K562 (cell line): ENCODE results near the gene GYS1. TPM values are rescaled to one million over a fixed set of nuclear protein-coding genes. Genes with fewer than 3 reads are reported as not detected.

ENCODE experiments used
- ARHGAP35 ChIP-seq: fragments of 450-650 bp; IDR thresholded peaks from 2 replicates; pipeline ENCODE4 v1.6.1; 2018; ENCODE audit not compliant: partially characterized antibody
- BCOR ChIP-seq: fragments of 450-650 bp; IDR thresholded peaks from 2 replicates; pipeline ENCODE4 v1.6.1; 2016
- BDP1 ChIP-seq: IDR thresholded peaks from 3 replicates; pipeline ENCODE4 v1.6.1; 2011; ENCODE audit not compliant: insufficient read length, insufficient read depth
- FOSL1 ChIP-seq: fragments of 200-800 bp; sonication (Bioruptor generic); conservative IDR thresholded peaks from 2 replicates; pipeline ENCODE4 v1.6.1; 2016; ENCODE audit warnings: missing genetic modification characterization, missing compliant biosample characterization
- HDAC3 ChIP-seq: fragments of 450-650 bp; IDR thresholded peaks from 2 replicates; pipeline ENCODE4 v1.6.1; 2018; ENCODE audit warnings: borderline replicate concordance, mild to moderate bottlenecking, moderate library complexity; ENCODE audit not compliant: partially characterized antibody
- HDAC8 ChIP-seq: fragments of 450-650 bp; IDR thresholded peaks from 2 replicates; pipeline ENCODE4 v1.6.1; 2016; ENCODE audit warnings: mild to moderate bottlenecking, missing genetic modification characterization, moderate library complexity, missing compliant biosample characterization
- MTA3 ChIP-seq: fragments of 450-650 bp; formaldehyde crosslinking; IDR thresholded peaks from 2 replicates; pipeline ENCODE4 v1.6.1; 2017; ENCODE audit warnings: mild to moderate bottlenecking, borderline replicate concordance
- NUFIP1 ChIP-seq: fragments of 450-650 bp; IDR thresholded peaks from 2 replicates; pipeline ENCODE4 v1.6.1; 2018; ENCODE audit not compliant: partially characterized antibody
- POLR2H ChIP-seq: IDR thresholded peaks from 2 replicates; pipeline ENCODE4 v1.6.1; 2016; ENCODE audit warnings: missing genetic modification characterization, low read depth, mild to moderate bottlenecking, control low read depth, missing compliant biosample characterization, moderate library complexity
- STAT5B ChIP-seq: fragments of 250-450 bp; sonication (Bioruptor Pico); IDR thresholded peaks from 2 replicates; pipeline ENCODE4 v1.8.0; 2021; ENCODE audit warnings: mild to moderate bottlenecking, inconsistent platforms
- ZKSCAN8 ChIP-seq: fragments of 200-800 bp; sonication (Bioruptor generic); IDR thresholded peaks from 2 replicates; pipeline ENCODE4 v1.6.1; 2016; ENCODE audit warnings: missing genetic modification characterization, missing compliant biosample characterization
- ZNF324 ChIP-seq: fragments of 250-450 bp; sonication (Bioruptor Pico); IDR thresholded peaks from 2 replicates; pipeline ENCODE4 v1.4.0; 2020; ENCODE audit warnings: mild to moderate bottlenecking
- ZNF445 ChIP-seq: fragments of 250-450 bp; sonication (Bioruptor Pico); IDR thresholded peaks from 2 replicates; pipeline ENCODE4 v1.4.0; 2020; ENCODE audit warnings: low read depth, mild to moderate bottlenecking, moderate library complexity
- polyA plus RNA-seq, 8 experiments: library from polyadenylated mRNA; depleted of rRNA in 4 of 8; stranded (reverse) in 5 of 8; unstranded in 3 of 8; fragments of >200 nt; fragmentation: Nextera tagmentation in 2 of 8; fragmentation: Illumina TruSeq in 1 of 8; extraction: Ambion mirVana in 2 of 8; extraction: Trizol in 1 of 8; gene quantifications; 2 replicates each; pipeline versions ENCODE4 v1.2.1 to v1.2.3, GENCODE V29; 2011 to 2014; ENCODE audit warnings: inconsistent platforms in 1 of 8, missing spikeins in 1 of 8
- total RNA-seq, 7 experiments: library from RNA; depleted of rRNA in 6 of 7; stranded (reverse); fragments of >200 nt in 6 of 7; fragmentation: Illumina TruSeq in 2 of 7; extraction: Trizol in 2 of 7; gene quantifications; 2 replicates each; pipeline versions ENCODE4 v1.2.1 to v1.2.3, GENCODE V29; 2011 to 2021; ENCODE audit warnings: low replicate concordance in 1 of 7
- TF ChIP-seq, protein P1 (sequence below): sonication (generic); formaldehyde crosslinking; IDR thresholded peaks from 2 replicates; pipeline ENCODE4 v1.8.0; 2023; ENCODE audit warnings: missing genetic modification reagents, mild to moderate bottlenecking, borderline replicate concordance
- TF ChIP-seq, protein P2 (sequence below): sonication (generic); formaldehyde crosslinking; IDR thresholded peaks from 2 replicates; pipeline ENCODE4 v1.8.0; 2022; ENCODE audit warnings: missing genetic modification reagents, mild to moderate bottlenecking, borderline replicate concordance
- TF ChIP-seq, protein P3 (sequence below), 2 experiments: fragments of 450-650 bp in 1 of 2; IDR thresholded peaks; 2 replicates each; pipeline ENCODE4 v1.6.1; 2011 to 2017; ENCODE audit warnings: low read depth in 2 of 2, antibody characterized with exemption in 1 of 2, borderline replicate concordance in 1 of 2, low read length in 1 of 2, mild to moderate bottlenecking in 1 of 2, mixed read lengths in 1 of 2; ENCODE audit not compliant: control insufficient read depth in 1 of 2

Gene GYS1
- total and polyA plus RNA-seq, 9 of the 15 experiments (the other 6 are each of a cell fraction or from before 2014, with no cell fraction given), result 1.9 to 31.1 (median 15.2) TPM

DNA sequence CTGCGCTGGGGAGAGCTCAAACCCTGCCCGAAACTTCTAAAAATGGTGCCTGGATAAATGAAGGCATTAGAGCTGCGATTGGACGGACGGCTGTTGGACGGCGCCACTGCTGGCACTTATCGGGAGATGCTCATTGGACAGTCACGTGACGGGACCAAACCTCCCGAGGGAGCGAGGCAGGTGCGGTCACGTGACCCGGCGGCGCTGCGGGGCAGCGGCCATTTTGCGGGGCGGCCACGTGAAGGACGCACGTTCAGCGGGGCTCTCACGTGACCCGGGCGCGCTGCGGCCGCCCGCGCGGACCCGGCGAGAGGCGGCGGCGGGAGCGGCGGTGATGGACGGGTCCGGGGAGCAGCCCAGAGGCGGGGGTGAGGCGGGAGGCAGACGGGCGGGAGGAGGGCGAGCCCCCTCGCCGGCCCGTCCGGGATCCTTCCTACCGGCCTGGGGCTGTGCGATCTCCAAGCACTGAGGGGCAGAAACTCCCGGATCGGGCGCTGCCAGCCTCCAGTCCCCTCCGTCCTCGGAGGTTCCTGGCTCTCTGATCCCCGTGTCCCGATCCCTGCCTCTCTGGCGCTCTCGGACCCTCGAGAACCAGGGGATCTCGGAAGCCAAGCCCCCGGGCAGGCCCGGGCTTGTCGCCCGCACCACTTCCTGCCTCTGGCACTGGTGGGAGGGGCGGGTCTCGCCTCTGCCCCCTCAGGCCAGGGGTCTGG lies 38.4 kb downstream of the GYS1 start, which contains the start of gene BAX (continued):
- TF ChIP-seq, protein P1, sequence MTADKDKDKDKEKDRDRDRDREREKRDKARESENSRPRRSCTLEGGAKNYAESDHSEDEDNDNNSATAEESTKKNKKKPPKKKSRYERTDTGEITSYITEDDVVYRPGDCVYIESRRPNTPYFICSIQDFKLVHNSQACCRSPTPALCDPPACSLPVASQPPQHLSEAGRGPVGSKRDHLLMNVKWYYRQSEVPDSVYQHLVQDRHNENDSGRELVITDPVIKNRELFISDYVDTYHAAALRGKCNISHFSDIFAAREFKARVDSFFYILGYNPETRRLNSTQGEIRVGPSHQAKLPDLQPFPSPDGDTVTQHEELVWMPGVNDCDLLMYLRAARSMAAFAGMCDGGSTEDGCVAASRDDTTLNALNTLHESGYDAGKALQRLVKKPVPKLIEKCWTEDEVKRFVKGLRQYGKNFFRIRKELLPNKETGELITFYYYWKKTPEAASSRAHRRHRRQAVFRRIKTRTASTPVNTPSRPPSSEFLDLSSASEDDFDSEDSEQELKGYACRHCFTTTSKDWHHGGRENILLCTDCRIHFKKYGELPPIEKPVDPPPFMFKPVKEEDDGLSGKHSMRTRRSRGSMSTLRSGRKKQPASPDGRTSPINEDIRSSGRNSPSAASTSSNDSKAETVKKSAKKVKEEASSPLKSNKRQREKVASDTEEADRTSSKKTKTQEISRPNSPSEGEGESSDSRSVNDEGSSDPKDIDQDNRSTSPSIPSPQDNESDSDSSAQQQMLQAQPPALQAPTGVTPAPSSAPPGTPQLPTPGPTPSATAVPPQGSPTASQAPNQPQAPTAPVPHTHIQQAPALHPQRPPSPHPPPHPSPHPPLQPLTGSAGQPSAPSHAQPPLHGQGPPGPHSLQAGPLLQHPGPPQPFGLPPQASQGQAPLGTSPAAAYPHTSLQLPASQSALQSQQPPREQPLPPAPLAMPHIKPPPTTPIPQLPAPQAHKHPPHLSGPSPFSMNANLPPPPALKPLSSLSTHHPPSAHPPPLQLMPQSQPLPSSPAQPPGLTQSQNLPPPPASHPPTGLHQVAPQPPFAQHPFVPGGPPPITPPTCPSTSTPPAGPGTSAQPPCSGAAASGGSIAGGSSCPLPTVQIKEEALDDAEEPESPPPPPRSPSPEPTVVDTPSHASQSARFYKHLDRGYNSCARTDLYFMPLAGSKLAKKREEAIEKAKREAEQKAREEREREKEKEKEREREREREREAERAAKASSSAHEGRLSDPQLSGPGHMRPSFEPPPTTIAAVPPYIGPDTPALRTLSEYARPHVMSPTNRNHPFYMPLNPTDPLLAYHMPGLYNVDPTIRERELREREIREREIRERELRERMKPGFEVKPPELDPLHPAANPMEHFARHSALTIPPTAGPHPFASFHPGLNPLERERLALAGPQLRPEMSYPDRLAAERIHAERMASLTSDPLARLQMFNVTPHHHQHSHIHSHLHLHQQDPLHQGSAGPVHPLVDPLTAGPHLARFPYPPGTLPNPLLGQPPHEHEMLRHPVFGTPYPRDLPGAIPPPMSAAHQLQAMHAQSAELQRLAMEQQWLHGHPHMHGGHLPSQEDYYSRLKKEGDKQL (CRISPR knock-in tag), result no peak
- TF ChIP-seq ZNF324 (CRISPR knock-in tag) (no peak), BDP1 (no peak), HDAC8 (tag) (peak; percentile 51; the same call in 1 of the 2 replicates), POLR2H (no peak; the same call in 1 of the 2 replicates), FOSL1 (tag) (peak; percentile 54), MTA3 (peak; percentile 65; the same call in 1 of the 2 replicates), BCOR (no peak), ZNF445 (no peak), NUFIP1 (no peak), ZKSCAN8 (CRISPR knock-in tag) (no peak), HDAC3 (no peak), ARHGAP35 (no peak), STAT5B (no peak)
- TF ChIP-seq, protein P2, sequence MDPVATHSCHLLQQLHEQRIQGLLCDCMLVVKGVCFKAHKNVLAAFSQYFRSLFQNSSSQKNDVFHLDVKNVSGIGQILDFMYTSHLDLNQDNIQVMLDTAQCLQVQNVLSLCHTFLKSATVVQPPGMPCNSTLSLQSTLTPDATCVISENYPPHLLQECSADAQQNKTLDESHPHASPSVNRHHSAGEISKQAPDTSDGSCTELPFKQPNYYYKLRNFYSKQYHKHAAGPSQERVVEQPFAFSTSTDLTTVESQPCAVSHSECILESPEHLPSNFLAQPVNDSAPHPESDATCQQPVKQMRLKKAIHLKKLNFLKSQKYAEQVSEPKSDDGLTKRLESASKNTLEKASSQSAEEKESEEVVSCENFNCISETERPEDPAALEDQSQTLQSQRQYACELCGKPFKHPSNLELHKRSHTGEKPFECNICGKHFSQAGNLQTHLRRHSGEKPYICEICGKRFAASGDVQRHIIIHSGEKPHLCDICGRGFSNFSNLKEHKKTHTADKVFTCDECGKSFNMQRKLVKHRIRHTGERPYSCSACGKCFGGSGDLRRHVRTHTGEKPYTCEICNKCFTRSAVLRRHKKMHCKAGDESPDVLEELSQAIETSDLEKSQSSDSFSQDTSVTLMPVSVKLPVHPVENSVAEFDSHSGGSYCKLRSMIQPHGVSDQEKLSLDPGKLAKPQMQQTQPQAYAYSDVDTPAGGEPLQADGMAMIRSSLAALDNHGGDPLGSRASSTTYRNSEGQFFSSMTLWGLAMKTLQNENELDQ (CRISPR knock-in tag), result no peak
- TF ChIP-seq, protein P3, sequence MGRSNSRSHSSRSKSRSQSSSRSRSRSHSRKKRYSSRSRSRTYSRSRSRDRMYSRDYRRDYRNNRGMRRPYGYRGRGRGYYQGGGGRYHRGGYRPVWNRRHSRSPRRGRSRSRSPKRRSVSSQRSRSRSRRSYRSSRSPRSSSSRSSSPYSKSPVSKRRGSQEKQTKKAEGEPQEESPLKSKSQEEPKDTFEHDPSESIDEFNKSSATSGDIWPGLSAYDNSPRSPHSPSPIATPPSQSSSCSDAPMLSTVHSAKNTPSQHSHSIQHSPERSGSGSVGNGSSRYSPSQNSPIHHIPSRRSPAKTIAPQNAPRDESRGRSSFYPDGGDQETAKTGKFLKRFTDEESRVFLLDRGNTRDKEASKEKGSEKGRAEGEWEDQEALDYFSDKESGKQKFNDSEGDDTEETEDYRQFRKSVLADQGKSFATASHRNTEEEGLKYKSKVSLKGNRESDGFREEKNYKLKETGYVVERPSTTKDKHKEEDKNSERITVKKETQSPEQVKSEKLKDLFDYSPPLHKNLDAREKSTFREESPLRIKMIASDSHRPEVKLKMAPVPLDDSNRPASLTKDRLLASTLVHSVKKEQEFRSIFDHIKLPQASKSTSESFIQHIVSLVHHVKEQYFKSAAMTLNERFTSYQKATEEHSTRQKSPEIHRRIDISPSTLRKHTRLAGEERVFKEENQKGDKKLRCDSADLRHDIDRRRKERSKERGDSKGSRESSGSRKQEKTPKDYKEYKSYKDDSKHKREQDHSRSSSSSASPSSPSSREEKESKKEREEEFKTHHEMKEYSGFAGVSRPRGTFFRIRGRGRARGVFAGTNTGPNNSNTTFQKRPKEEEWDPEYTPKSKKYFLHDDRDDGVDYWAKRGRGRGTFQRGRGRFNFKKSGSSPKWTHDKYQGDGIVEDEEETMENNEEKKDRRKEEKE (IDR thresholded peaks at IDR 0.05; ENCODE audit: borderline replicate concordance in 1 of 2, control insufficient read depth in 1 of 2, low read depth in 2 of 2, low read length in 1 of 2), result 0 out of 4 replicates have a peak, but pooled peaks of 1 of the 2 experiments have one; percentile 62
